Caco-2 (cell line): ENCODE data around the gene GRAMD2B. TPM values are rescaled to one million over a fixed set of nuclear protein-coding genes. Genes with fewer than 3 reads are reported as not detected.

Experiments
- BruUV-seq: library from RNA; stranded (reverse); fragments of 400-500 nt; replicated peaks from 2 replicates; lab custom pipeline; 2021; lab: Mats Ljungman, UMichigan
- CTCF ChIA-PET: fragments of 300-600 bp; sonication (Branson Sonifier 250); formaldehyde crosslinking; loops from one replicate; lab custom pipeline; 2022; ENCODE audit warnings: antibody characterized with exemption; lab: Charles Lee
- POLR2A ChIA-PET: fragments of 300-600 bp; sonication (Branson Sonifier 250); formaldehyde crosslinking; loops from one replicate; lab custom pipeline; 2022; ENCODE audit warnings: antibody characterized with exemption; lab: Charles Lee
- DNase-seq, 2 experiments: peaks; one replicate each; pipeline versions ENCODE4 v3.0.0 to v3.0.0-alpha.2; 2020 to 2022
- H3K27me3 ChIP-seq: replicated peaks from 2 replicates; pipeline ENCODE4 v1.6.0; 2011; ENCODE audit warnings: low read length; ENCODE audit not compliant: control insufficient read depth, insufficient read depth
- H3K36me3 ChIP-seq: 2 replicates; pipeline ENCODE4 v1.5.1; 2011; ENCODE audit warnings: low read length; ENCODE audit not compliant: control insufficient read depth, insufficient read depth
- H3K4me1 ChIP-seq: fragments of 250-450 bp; sonication (Bioruptor Pico); 2 replicates; pipeline ENCODE4 v1.5.1; 2020; ENCODE audit warnings: mild to moderate bottlenecking
- H3K4me3 ChIP-seq: 2 replicates; pipeline ENCODE4 v1.5.1; 2011; ENCODE audit warnings: low read depth, mild to moderate bottlenecking, control low read depth, low read length
- H3K9me3 ChIP-seq: fragments of 250-450 bp; sonication (Bioruptor Pico); 2 replicates; pipeline ENCODE4 v1.5.1; 2020; ENCODE audit warnings: mild to moderate bottlenecking, moderate library complexity
- H3K27ac Mint-ChIP-seq: one replicate; pipeline ENCODE4 v1.8.0; 2022; ENCODE audit warnings: mixed read lengths; ENCODE audit not compliant: unreplicated experiment
- H3K27me3 Mint-ChIP-seq: one replicate; pipeline ENCODE4 v1.8.0; 2022; ENCODE audit warnings: mixed read lengths; ENCODE audit not compliant: insufficient read depth, unreplicated experiment
- H3K36me3 Mint-ChIP-seq: one replicate; pipeline ENCODE4 v1.8.0; 2022; ENCODE audit warnings: mild to moderate bottlenecking, mixed read lengths; ENCODE audit not compliant: insufficient read depth, unreplicated experiment
- H3K4me1 Mint-ChIP-seq: one replicate; pipeline ENCODE4 v1.8.0; 2022; ENCODE audit warnings: low read depth, mixed read lengths; ENCODE audit not compliant: unreplicated experiment
- H3K4me3 Mint-ChIP-seq: one replicate; pipeline ENCODE4 v1.8.0; 2022; ENCODE audit warnings: mild to moderate bottlenecking, moderate library complexity, mixed read lengths; ENCODE audit not compliant: unreplicated experiment
- H3K9me3 Mint-ChIP-seq: one replicate; pipeline ENCODE4 v1.8.0; 2022; ENCODE audit warnings: mixed read lengths; ENCODE audit not compliant: unreplicated experiment
- intact Hi-C: fragments of 100-400 bp; cut with micrococcal nuclease; formaldehyde crosslinking; loops from one replicate; pipeline ENCODE4 v1.10.0; 2022; ENCODE audit not compliant: unreplicated experiment
- total RNA-seq: library from RNA; stranded (reverse); gene quantifications from 2 replicates; pipeline ENCODE4 v1.2.3, GENCODE V29; 2022
- TF ChIP-seq, protein P1 (sequence below), 2 experiments: fragments of 200-600 bp in 1 of 2; IDR thresholded peaks; 1 replicate in 1 of 2; 2 replicates in 1 of 2; pipeline versions ENCODE4 v1.5.1 to v1.8.0; 2011 to 2022; ENCODE audit warnings: antibody characterized with exemption in 1 of 2, control low read depth in 1 of 2, inconsistent platforms in 1 of 2, low read depth in 1 of 2, low read length in 1 of 2, mild to moderate bottlenecking in 1 of 2, moderate library complexity in 1 of 2; ENCODE audit not compliant: insufficient read depth in 1 of 2, severe bottlenecking in 1 of 2, unreplicated experiment in 1 of 2

The GRAMD2B gene
- total RNA-seq, 1 experiment from 2014 or later, result 3.0 TPM

DNA sequence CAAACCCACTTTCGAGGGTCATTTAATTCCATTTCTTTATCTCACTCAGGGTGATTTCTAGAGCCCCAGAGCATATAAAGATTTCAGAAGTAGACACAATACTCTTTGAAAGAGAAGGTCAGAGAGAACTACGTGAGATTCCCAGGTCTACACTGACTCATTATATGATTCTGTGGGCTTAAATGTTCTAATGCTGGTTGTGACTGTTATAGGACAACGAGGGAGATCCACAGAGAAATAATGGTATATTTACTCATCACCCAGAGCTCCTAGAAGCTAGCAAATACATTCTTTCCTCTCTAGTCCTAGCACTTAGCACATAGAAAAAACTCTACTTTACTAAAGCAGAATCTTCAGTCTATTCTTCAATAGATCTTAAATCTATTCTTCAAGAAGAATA, 39.4 kb upstream of the GRAMD2B start:
- Histone ChIP-seq H3K4me1 (no peaks in the 10 kb centered on the region), H3K4me3 (no peak overlapping the region), H3K36me3 (no peaks in the 10 kb centered on the region), H3K27me3 (no peaks in the 10 kb centered on the region), H3K9me3 (peaks cover 4% of the 10 kb centered on the region; the same call in 1 of the 2 replicates)
- H3K9me3 Mint-ChIP-seq, result peaks cover 22% of the 10 kb centered on the region
- no TSS peak for BruUV-seq
- TF ChIP-seq, protein P1, sequence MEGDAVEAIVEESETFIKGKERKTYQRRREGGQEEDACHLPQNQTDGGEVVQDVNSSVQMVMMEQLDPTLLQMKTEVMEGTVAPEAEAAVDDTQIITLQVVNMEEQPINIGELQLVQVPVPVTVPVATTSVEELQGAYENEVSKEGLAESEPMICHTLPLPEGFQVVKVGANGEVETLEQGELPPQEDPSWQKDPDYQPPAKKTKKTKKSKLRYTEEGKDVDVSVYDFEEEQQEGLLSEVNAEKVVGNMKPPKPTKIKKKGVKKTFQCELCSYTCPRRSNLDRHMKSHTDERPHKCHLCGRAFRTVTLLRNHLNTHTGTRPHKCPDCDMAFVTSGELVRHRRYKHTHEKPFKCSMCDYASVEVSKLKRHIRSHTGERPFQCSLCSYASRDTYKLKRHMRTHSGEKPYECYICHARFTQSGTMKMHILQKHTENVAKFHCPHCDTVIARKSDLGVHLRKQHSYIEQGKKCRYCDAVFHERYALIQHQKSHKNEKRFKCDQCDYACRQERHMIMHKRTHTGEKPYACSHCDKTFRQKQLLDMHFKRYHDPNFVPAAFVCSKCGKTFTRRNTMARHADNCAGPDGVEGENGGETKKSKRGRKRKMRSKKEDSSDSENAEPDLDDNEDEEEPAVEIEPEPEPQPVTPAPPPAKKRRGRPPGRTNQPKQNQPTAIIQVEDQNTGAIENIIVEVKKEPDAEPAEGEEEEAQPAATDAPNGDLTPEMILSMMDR (IDR thresholded peaks at IDR 0.05; ENCODE audit: insufficient read depth in 1 of 2, low read depth in 1 of 2, low read length in 1 of 2, severe bottlenecking in 1 of 2, unreplicated experiment in 1 of 2), result no peak
- no peaks in the 10 kb centered on the region for H3K27me3 Mint-ChIP-seq
- no peak overlapping the region for H3K27ac Mint-ChIP-seq
- DNase-seq, result no peak
- POLR2A ChIA-PET, result no interaction called here
- intact Hi-C loops, result no loop called here
- H3K36me3 Mint-ChIP-seq, result no peaks in the 10 kb centered on the region
- no peak overlapping the region for H3K4me3 Mint-ChIP-seq
- CTCF ChIA-PET, result no interaction called here
- no peaks in the 10 kb centered on the region for H3K4me1 Mint-ChIP-seq

DNA sequence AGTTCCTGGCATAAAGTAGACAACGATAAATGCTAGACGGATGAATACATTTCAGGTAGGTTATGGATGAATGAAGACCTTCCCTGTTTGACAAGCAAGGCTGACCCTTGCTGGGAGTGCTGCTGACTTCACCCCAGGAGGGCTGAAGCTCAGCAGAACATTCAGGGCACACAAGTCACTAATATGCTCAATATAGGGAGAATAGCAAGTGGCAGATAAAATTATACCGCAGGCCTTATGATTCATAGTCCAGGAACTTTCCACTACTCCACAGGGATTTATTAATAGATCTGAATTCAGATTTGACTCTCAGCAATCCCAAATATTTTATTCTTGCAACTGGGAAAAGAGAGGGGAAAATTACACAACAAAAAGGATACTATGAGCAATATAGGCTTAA, 38.2 kb upstream of the GRAMD2B start:
- peaks cover 19% of the 10 kb centered on the region for H3K9me3 Mint-ChIP-seq
- no peaks in the 10 kb centered on the region for H3K4me1 Mint-ChIP-seq
- H3K36me3 Mint-ChIP-seq, result no peaks in the 10 kb centered on the region
- peaks cover 4% of the 10 kb centered on the region; the same call in 1 of the 2 replicates for H3K9me3 ChIP-seq
- BruUV-seq, result no TSS peak
- intact Hi-C loops, result no loop called here
- DNase-seq, result no peak
- no peak overlapping the region for H3K4me3 Mint-ChIP-seq
- no peaks in the 10 kb centered on the region for H3K36me3 ChIP-seq
- H3K27me3 ChIP-seq, result no peaks in the 10 kb centered on the region
- TF ChIP-seq, protein P1 (IDR thresholded peaks at IDR 0.05; ENCODE audit: insufficient read depth in 1 of 2, low read depth in 1 of 2, low read length in 1 of 2, severe bottlenecking in 1 of 2, unreplicated experiment in 1 of 2), result no peak
- no peaks in the 10 kb centered on the region for H3K4me1 ChIP-seq
- no peaks in the 10 kb centered on the region for H3K27me3 Mint-ChIP-seq
- ChIA-PET POLR2A (no interaction called here), CTCF (no interaction called here)
- no peak overlapping the region for H3K4me3 ChIP-seq
- H3K27ac Mint-ChIP-seq, result no peak overlapping the region

DNA sequence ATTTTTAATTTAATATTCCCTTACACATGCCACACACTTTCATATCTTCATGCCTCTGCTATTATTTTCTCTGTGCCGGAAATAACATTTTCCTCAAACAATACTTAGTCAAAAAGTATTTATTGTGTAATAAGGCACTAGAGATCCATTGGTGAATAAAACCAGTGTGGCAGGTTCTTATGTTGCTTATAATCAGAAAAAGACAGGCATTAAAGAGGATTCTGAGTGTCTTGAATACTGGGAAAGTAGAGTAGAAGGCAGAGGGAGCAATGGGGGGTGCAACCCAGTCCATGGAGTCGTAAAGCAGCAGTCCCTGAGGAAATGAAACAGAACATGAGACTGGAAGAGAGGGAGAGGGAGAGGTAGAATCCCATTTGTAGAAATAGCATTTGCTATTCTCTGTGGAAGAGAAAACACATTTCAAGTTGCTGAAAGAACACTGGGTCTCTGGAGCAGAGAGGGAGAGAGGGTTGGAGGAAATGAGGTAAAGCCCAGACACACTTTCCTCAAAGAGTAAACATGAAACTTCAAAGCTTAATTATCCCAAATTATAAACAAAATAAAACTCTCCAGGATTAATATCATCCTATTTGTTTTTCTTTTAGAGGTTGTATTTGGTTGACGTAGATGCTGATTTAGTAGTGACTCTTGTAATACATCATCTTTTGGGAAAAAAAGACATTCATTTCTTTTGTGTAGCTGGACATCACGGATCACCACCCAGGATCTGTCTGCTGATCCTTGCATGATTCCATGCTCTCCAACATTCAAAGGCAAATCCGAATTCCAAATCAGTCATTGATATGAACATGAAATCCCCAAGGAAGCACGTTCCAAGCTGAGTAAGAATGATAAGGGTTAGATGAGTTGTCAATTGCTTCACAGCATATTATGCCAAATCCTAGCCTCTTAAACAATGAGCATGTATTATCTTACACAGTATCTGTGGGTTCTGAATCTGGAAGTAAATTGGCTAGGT, 37.4 kb upstream of the GRAMD2B start:
- TF ChIP-seq, protein P1 (IDR thresholded peaks at IDR 0.05; ENCODE audit: insufficient read depth in 1 of 2, low read depth in 1 of 2, low read length in 1 of 2, severe bottlenecking in 1 of 2, unreplicated experiment in 1 of 2), result no peak
- Histone ChIP-seq H3K4me1 (no peaks in the 10 kb centered on the region), H3K9me3 (peaks cover 4% of the 10 kb centered on the region; the same call in 1 of the 2 replicates), H3K27me3 (no peaks in the 10 kb centered on the region), H3K36me3 (no peaks in the 10 kb centered on the region), H3K4me3 (no peak overlapping the region)
- no peak for DNase-seq
- Mint-ChIP-seq H3K36me3 (no peaks in the 10 kb centered on the region), H3K4me1 (no peaks in the 10 kb centered on the region), H3K9me3 (peaks cover 11% of the 10 kb centered on the region), H3K27me3 (no peaks in the 10 kb centered on the region), H3K4me3 (no peak overlapping the region), H3K27ac (no peak overlapping the region)
- ChIA-PET CTCF (no interaction called here), POLR2A (no interaction called here)
- no TSS peak for BruUV-seq
- intact Hi-C loops, result no loop called here
